Activated CD8-positive, alpha-beta T cell treated with anti-CD3 and anti-CD28 coated beads for 36 hours (primary cell): ENCODE measurements around the gene SHC4. TPM values are rescaled to one million over a fixed set of nuclear protein-coding genes. Genes with fewer than 3 reads are reported as not detected.

ENCODE experiments used
- ATAC-seq: fragments of 200-7000 bp; cut with Tn5 transposase; one replicate; pipeline ENCODE4 v1.10.0; 2021; ENCODE audit warnings: mild to moderate bottlenecking, moderate library complexity
- CTCF ChIA-PET: fragments of 350-600 bp; sonication (Branson Sonifier 250); formaldehyde crosslinking; loops from one replicate; lab custom pipeline; 2021; ENCODE audit warnings: antibody characterized with exemption; lab: Charles Lee
- POLR2A ChIA-PET: fragments of 350-600 bp; sonication (Branson Sonifier 250); formaldehyde crosslinking; loops from one replicate; lab custom pipeline; 2021; ENCODE audit warnings: antibody characterized with exemption; lab: Charles Lee
- DNase-seq: peaks from one replicate; pipeline ENCODE4 v3.0.0-alpha.2; 2020
- H3K27ac Mint-ChIP-seq: one replicate; pipeline ENCODE4 v1.8.0; 2021; ENCODE audit warnings: mild to moderate bottlenecking, mixed read lengths
- H3K27me3 Mint-ChIP-seq: one replicate; pipeline ENCODE4 v1.8.0; 2021; ENCODE audit warnings: mixed read lengths
- H3K36me3 Mint-ChIP-seq: one replicate; pipeline ENCODE4 v1.8.0; 2021; ENCODE audit warnings: low read depth, mixed read lengths
- H3K4me1 Mint-ChIP-seq: one replicate; pipeline ENCODE4 v1.8.0; 2021; ENCODE audit warnings: low read depth, mixed read lengths
- H3K4me3 Mint-ChIP-seq: one replicate; pipeline ENCODE4 v1.8.0; 2021; ENCODE audit warnings: mild to moderate bottlenecking, moderate library complexity, mixed read lengths
- H3K9me3 Mint-ChIP-seq: one replicate; pipeline ENCODE4 v1.8.0; 2021; ENCODE audit warnings: mixed read lengths
- CTCF ChIP-seq: fragments of 200-600 bp; IDR thresholded peaks from one replicate; pipeline ENCODE4 v1.8.0; 2022; ENCODE audit warnings: antibody characterized with exemption, mild to moderate bottlenecking
- intact Hi-C: fragments of 100-400 bp; cut with micrococcal nuclease; formaldehyde crosslinking; loops from one replicate; pipeline ENCODE4 v1.10.0; 2022
- total RNA-seq, 2 experiments: library from RNA; stranded (reverse); gene quantifications; one replicate each; pipeline ENCODE4 v1.2.3, GENCODE V29; 2021

Gene SHC4
- total RNA-seq, 2 experiments from 2014 or later: 2.5 TPM

GRCh38 chr15:48887144-48887543 is 76.6 kb downstream of the SHC4 start:
- intact Hi-C loops: no loop called here
- ChIA-PET POLR2A (no interaction called here), CTCF (no interaction called here)
- Mint-ChIP-seq H3K4me3 (no peak overlapping the region), H3K4me1 (peaks cover 10% of the 10 kb centered on the region), H3K27ac (no peak overlapping the region), H3K9me3 (peaks cover under 1% of the 10 kb centered on the region), H3K27me3 (peaks cover 24% of the 10 kb centered on the region), H3K36me3 (no peaks in the 10 kb centered on the region)
- no peak for TF ChIP-seq CTCF
- DNase-seq (no peak), ATAC-seq (no peak)

DNA sequence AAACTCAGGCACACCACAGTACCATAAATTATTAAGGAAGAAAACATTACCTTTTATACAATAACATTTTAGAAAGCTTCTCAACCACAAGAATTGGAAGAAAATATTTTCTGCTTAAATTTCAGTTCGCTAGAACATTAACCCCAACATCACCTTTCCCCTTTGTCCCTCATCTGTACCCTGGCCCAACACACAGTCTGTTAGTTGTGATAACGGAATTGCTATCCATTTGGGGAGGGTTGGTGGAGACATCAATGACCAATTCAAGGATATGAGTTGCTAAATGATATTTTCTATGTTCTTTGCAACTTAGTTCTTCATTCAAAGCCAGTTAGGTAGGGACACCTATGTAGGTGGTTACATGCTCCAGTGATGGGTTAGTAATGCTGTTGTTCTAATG is 80.0 kb downstream of the SHC4 start:
- ATAC-seq (no peak), DNase-seq (no peak)
- no peak for TF ChIP-seq CTCF
- H3K36me3 Mint-ChIP-seq: peaks cover 15% of the 10 kb centered on the region
- intact Hi-C loops: no loop called here
- ChIA-PET CTCF (no interaction called here), POLR2A (no interaction called here)
- H3K4me3 Mint-ChIP-seq: no peak overlapping the region
- H3K27me3 Mint-ChIP-seq: peaks cover 18% of the 10 kb centered on the region
- H3K27ac Mint-ChIP-seq: no peak overlapping the region
- peaks cover 2% of the 10 kb centered on the region for H3K9me3 Mint-ChIP-seq
- H3K4me1 Mint-ChIP-seq: peaks cover 32% of the 10 kb centered on the region

DNA sequence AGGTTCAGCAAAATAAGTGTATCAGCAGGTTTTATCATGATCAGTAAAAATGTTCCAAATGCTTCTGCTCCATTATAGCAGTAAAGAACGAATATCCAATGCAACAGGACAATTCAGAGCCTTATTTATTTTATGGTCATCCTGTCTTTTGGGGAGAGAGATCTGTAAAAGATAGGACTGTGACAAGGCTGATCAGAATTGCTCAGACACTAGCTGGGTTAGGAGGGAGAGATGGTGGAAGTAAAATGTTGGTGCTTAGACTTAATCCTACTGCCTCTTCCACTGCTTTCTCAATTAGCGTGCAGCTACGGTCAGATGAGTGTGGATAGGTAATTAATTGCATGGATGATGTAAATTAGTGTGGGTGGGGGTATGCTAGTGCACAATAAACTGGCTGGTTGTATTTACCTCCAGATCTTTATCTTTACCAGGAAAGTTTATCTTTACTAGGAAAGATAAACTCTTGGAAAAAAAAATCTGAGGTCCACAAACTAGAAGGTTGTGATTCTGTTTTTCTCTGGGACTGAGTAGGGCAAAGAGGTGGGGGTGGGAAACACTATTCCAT is 83.6 kb downstream of the SHC4 start:
- Mint-ChIP-seq H3K9me3 (peaks cover 2% of the 10 kb centered on the region), H3K27me3 (peaks cover 7% of the 10 kb centered on the region), H3K27ac (peak overlapping the region; percentile 42), H3K4me3 (peak overlapping the region; percentile 99), H3K36me3 (peaks cover 27% of the 10 kb centered on the region), H3K4me1 (peaks cover 33% of the 10 kb centered on the region)
- TF ChIP-seq CTCF: no peak
- POLR2A ChIA-PET: interaction anchor here (1.4 kb wide), 1 partner anchor 275 kb away, joined by 3 read pairs; the partner anchor contains the start of gene COPS2
- DNase-seq: no peak
- no peak for ATAC-seq
- intact Hi-C loops: no loop called here
- CTCF ChIA-PET: interaction anchor here (1.2 kb wide), 1 partner anchor 35 kb away, joined by 3 read pairs; no protein-coding TSS in a partner anchor

DNA sequence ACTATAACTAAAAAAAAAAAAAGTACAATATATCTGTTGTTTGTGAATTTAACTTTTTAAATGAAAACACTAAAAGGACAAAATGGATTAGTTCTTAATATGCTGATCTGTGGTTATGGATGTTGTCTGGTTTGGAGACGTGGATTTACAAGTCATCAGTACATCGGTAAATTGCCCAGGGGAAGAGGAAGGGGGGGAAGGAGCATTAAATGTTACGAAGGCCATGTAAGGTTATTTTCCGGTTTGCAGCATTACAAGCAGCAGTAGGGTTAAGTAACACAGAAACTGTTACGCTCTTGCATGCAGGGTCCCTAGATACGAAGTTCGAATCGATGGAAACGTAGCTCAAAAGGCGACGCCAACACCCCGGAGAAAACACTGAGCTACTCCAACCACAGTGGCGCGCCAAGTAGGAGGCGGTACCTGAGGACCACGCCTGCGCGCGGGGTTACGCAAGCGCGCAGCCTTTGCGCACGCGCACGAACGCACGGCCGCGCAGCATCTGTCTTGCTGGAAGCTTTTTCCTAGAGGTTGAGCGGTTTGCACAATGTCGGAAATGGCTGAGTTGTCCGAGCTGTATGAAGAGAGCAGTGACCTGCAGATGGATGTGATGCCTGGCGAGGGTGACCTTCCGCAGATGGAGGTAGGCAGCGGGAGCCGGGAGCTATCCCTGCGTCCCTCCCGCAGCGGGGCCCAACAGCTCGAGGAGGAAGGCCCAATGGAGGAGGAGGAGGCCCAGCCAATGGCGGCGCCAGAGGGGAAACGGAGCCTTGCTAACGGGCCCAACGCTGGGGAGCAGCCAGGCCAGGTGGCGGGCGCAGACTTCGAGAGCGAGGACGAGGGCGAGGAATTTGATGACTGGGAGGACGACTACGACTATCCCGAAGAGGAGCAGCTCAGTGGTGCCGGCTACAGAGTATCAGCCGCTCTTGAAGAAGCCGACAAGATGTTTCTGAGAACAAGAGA is 85.8 kb downstream of the SHC4 start, which contains the start of gene EID1:
Gene EID1, plus strand, starts transcription at position 505 of the 966 bp plus-strand sequence. Its CDS starts 43 bp downstream, at position 548.
- Mint-ChIP-seq H3K27me3 (peaks cover 5% of the 10 kb centered on the region), H3K36me3 (peaks cover 27% of the 10 kb centered on the region), H3K4me1 (peaks cover 33% of the 10 kb centered on the region), H3K9me3 (peaks cover 2% of the 10 kb centered on the region), H3K27ac (peak within 1 kb of the TSS; percentile 99), H3K4me3 (peak within 1 kb of the TSS; percentile 99)
- ATAC-seq (peak; percentile 94), DNase-seq (peak; percentile 96)
- TF ChIP-seq CTCF: no peak
- ChIA-PET POLR2A (interaction anchor here (0.5 to 2.5 kb wide), 9 partner anchors 9 to 546 kb away, joined by 3 to 9 read pairs (median 3); partner anchors contain the start of genes COPS2, SECISBP2L and SHC4), CTCF (interaction anchor here (0.7 to 2.0 kb wide), 7 partner anchors 12 to 268 kb away, joined by 3 to 25 read pairs (median 5); partner anchors contain the start of genes CEP152 and SHC4)
- intact Hi-C loops: loop anchor here (5.0 kb wide), 1 partner anchor 89 kb away; no protein-coding TSS in a partner anchor
